NCI-H2227 (cell line): Measurements from ENCODE around the gene TCF4.
A peak's percentile ranks its signal among the peaks of the same experiment; 100 is the strongest.

Source experiments
- DNase-seq: peaks from one replicate; lab custom pipeline; 2025; ENCODE audit not compliant: unreplicated experiment; lab: John Stamatoyannopoulos, UW

The TCF4 gene

DNA sequence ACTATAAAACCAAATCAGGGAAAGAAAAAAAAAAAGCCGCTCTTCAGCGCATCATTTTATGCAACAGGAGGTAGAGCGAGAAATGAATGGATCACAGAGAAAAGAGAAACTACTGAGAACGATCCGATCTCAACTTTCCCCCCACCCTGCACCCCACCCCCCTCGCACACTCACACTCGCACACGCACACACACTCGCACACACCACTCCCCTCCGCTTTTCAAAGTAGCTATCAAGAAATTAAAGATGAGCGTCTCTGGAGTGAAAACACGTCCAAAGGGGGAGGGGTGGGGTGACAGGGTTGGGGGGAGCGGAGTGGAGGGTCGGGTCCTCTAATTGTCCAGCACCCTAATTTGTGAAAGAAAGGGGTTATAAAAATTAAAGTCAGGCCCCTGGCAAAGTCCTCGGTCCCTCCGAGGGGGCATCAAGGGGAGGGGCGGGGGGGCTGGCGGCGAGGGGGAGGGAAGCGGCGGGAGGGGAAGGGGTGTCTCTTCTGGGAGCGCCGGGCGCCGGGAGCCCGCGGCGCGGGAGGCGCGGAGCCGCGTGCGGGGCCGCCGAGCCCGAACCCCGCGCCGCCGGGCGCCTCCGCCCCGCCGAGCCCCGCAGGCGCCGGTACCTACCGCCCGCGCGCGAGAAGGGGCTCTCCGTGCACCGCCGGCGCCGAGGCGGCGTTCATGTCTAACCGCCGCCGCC is 428 bp downstream of the TCF4 start:
- DNase-seq: peak; percentile 66

DNA sequence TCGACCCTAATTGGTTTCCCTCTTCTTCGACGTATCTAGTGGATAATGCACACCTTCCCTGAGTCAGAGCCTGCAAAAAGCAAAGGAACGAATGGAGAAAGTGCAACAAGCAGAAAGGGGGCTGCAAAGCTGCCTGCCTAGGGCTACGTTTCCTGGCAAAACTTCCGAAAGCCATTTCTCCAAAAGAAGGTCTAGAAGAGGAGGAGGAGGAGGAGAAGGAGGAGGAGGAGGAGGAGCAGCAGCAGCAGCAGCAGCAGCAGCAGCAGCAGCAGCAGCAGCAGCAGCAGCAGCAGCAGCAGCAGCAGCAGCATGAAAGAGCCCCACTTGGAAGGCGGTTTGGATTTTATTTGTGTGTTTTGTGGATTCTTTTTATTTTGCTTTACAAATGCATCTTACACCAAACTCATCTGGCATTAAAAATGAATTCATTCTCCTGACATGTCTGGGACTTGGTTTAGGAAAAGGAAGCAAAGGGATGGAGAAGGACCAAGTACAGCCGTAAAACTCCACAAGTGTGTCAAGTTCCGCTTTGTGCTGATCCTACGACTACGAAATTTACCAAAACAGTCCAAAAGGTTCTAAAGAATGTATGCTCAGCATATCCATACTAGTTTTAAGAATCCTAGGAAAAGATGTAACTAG is 2.0 kb downstream of the TCF4 start:
- peak; percentile 27 for DNase-seq

DNA sequence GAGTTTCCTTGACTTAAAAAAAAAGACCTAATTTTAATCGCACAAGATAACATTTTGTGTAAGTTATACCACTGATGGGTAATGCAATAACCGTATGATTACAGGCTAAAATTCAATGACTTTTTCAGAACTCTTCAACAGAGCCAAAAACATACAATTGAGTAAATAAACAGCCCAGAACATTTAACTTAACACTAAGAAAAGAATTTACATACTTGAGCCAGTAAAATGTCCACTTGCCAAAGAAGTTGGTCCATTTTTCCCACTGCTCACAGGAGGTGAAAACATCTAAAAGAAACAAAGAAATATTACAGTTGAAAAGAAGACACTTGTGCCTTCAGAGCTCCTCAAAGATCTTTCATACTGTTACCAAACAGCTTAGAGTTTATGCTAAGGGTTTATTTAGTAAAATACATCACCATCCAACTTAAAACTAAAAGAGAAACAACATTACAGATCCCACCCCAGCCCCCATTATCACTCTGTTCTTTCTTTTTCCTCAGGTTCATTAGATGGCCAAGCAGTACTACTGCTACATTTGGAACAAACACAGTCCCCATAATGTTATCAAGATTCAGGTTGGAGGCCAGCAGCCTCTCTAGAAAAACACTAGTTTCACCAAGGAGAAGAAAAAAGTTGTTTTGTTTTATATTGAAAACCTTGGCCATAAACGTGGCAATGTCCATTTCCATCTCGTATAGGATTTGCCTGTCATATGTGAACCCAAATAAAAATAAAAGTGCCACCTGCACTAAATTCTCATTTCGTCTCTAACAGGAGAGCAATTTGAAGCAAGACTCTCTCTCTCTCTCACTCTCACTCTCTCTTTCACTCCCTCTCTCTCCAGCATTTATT is 2.7 kb downstream of the TCF4 start:
- DNase-seq: no peak

DNA sequence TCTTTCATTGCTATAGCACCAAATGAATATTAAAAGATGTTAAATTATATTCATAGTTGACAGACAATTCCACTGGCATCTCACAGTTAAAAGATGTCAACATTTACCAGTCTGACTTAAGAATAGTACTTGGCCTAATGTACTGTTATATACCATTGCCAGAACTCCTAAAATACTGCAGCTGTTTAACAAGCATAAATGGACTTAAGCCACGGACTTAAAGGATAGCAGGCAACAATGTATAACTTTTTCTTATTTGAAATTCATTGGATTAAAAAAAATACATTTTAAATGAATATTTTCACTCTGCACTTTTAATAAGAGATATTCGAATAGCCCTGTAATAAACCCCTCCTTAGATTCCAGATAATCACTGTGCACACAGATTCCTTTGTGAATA is 3.8 kb downstream of the TCF4 start:
- no peak for DNase-seq

DNA sequence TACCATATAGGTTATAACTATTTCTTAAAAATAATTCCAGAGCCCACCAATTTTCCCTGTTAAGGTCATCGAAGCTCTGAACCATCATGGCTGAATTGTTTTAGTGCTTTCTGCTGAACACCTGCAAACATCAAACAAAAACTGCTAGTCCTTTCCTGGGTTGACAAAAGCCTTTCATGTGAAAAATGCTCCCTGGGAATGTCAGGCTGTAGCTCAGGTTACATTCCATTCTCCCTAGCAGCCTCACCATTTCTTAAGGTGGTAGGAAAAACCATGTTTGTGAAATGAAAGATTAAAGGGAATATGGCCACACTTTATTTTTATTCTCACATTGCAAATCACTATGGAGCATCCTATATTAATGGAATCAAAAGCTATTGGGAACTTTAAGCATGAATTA is 5.7 kb downstream of the TCF4 start:
- DNase-seq: no peak

GRCh38 chr18:55579501-55580270 is 8.3 kb downstream of the TCF4 start:
- no peak for DNase-seq

GRCh38 chr18:55577812-55578539 is 10.0 kb downstream of the TCF4 start:
- DNase-seq: peak; percentile 11

DNA sequence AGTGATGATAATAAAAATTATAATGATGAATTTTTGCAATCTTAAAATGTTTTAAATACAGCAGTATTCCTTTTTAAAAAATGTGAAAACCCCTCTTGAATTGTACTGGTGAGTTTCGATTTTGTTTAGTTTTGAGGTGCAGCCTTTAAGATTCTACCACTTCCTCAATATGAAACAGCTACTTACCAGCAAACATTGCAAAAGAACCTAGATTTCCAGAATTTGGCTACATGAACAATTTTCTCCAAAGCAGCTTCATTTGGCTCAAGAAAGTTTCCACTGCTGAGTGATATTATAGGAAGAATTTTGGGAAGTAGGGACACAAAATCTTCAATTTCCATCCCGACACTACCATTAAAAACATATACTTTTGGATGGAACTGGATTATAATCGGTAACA is 12.0 kb downstream of the TCF4 start:
- no peak for DNase-seq

- DNase-seq: no peak
Observed at GRCh38 chr18:55575066-55575465, 12.9 kb downstream of the TCF4 start.

- DNase-seq: no peak
Observed at GRCh38 chr18:55573386-55573785, 14.6 kb downstream of the TCF4 start.

DNA sequence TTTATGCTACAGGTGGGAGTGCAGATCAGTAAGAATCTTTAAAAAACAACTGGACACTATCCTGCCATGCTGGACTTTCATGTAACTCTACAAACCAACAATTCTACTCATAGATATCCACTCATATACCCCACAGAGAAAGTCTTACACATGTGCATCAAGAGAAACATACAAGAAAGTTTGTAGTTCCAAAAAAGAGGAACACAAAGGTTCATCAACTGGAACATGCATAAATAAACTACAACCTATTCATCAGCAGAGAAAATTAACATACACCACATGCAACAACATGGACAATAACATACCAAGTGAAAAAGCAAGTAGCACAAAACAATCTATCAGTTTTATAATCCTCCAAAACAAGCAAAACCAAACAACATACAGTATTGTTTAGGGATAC is 17.0 kb downstream of the TCF4 start:
- no peak for DNase-seq

DNA sequence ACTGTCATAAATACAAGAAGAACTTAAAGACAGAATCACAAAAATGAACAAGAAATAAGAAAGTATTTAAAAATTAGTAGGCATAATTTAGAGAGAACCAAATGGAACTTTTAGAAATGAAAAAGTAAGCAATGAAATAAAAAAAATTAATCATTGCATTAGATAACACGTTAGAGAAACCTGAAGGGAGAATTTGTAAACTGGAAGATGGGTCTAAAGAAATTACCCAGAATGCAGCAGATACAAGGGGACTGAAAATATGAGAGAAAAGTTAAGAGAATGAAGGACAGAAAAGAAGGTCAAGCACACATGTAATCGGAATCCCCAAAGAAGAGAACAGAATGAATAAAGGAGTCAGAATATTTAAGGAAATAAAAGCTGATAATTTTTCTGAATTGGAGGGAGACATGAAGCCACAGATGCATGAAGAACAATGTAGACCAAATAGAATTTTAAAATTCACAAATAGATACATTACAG is 21.5 kb downstream of the TCF4 start:
- no peak for DNase-seq

DNA sequence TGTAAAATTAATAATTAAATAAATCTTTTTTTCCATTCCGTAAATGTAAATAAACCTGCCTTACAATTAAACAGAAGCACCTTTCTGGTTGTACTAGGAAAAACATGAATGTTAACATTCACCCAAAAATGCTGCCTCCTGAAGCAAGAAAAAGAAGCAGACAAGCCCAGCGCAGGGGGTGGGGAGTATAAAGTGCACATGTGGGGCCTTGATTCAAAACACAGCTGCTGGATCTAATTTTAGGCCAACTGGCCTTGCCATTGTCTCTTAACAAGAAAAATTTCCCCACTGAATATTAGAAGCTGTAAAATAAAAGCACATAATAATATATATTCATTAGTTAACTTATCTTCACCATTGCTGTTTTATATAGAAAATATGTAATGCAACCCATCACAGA is 28.3 kb downstream of the TCF4 start:
- no peak for DNase-seq

DNA sequence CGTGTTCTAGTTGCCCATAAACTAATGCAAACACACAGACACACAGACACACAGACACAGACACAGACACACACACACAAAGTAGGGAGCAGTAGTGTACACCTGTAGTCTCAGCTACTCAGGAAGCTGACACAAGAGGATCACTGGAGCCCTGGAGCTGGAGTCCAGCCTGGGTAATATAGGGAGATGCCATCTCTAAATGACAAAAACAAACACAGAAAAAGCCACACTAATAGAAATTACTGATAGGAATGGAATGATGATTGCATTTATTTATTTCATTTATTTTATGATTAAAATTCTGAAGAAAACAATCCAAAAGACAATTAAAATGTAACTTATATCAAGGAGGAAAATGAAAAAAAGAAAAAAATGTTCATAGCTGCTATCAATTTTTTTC is 30.8 kb downstream of the TCF4 start:
- no peak for DNase-seq

DNA sequence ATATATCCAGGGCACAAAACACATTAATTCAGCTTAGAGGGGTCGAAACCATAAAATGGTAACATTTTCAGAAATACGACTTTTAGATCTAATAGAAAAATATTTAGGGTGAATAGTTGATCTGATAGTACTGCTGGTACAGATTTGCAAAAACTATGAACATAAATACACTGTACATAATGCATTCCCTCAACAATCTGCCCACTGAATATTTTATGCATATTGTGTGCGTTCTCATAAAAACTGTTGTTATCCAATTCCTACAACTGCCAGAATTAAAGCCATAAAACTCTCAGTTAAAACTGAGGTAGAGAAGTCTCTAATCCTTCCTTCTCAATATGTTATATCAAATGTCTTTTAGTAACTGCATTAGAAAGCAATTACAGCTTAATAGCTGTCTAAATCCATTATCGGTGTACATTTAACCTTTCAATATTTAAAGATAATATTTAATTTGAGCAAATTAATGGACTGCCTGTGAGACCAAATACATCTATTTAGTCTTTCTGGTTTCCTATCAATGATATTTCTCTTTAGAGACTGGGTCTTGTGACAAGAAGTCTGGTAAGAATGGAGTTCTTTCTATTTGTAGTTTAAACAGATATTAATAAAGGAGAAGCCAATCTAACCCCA is 32.5 kb downstream of the TCF4 start:
- no peak for DNase-seq

DNA sequence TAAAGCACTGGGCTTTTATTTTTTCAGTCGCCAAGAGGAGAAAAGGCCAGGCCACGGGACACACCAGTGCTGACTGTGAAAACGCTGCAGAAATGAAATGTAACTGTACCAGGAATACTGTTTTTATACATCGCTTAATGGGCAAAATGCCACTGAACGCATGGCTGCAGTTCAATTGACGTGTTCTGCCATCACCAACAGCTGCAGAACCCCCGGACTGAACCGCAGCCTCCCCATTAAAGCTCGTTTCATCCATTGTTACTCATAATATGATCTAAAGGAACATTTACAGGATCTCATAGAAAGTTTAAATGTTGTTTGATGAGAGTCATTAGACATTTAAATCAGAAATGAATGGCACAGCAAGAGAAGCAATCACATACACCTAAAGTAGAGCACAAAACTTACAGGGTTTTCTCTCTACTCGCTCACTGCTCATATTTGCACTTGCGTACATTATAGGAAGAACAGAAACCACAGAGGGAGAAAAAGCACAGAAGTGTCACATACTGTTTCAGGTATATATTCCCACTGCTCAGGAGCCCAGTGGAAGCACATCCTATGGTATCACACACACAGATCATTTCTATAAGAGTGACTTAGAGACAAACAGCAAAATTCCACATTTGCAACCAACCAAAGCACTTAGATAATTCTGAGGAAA is 35.3 kb downstream of the TCF4 start:
- no peak for DNase-seq

- DNase-seq: no peak
Observed at GRCh38 chr18:55551227-55551626, 36.8 kb downstream of the TCF4 start.

DNA sequence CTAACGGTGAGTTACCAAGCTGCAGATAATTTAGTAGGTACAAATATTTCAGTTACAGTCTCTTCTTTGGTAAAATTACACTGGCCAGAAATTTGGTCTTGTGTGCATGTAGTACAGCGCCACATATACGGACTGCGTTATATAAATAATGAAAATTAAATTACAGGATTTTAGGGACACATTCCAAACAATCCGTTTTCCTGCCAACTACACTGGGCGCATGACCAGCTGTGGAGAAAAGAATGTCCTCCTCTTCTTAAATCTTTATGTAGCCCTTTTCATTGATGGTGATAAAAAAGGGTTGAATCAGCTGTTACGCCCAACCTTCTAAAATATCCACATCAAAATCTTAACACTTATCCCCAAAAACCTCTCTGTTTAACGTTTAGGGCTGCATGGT is 37.5 kb downstream of the TCF4 start:
- no peak for DNase-seq

DNA sequence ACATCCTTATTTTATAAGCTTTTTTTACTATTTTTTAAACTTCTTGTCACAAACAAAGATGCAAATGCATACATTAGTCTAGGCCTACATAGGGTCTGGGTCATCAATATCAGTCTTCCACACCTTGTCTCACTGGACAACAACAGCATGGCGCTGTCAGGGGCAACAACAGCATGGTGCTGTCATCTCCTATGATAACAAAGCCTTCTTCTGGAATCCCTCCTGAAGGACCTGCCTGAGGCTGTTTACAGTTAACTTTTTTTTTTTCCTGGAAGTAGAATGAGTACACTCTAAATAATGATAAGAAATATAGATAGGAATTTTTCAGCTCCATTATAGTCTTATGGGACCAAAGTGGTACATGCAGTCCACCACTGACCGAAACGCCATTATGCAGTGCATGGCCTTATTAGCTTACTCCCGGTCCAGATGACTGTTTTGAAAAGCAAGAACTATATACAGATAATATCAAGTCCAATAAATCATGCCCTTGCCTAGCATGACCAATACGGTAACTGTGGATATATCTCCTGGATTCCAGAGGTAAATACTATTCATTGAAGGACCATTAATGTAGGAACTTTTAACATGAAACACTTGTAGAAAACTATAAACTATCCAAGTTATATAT is 38.4 kb downstream of the TCF4 start:
- DNase-seq: no peak
